Adipose tissue (tissue), 3 donors: ENCODE results near the gene HNMT. TPM values are rescaled to one million over a fixed set of nuclear protein-coding genes. Genes with fewer than 3 reads are reported as not detected.

Source experiments
- H3K27ac ChIP-seq: one replicate; pipeline ENCODE4 v1.5.1; 2013; ENCODE audit warnings: low read depth, low read length
- WGBS, 3 donors: extraction: QIAGEN DNeasy Blood & Tissue Kit; methylation state at CpG; one replicate each; pipeline ENCODE4 v1.1.7; 2013; 5-methylcytosine and 5-hydroxymethylcytosine counted together
- polyA plus RNA-seq, 3 donors: library from polyadenylated mRNA; stranded (reverse); fragments of 200-250 nt; gene quantifications; one replicate each; pipeline ENCODE4 v1.2.3, GENCODE V29; 2013
- donor health status: healthy with polysubstance abuse.
- donor health status: Bipolar disorder and iron deficiency.
- donor health status: healthy.

Gene HNMT
- polyA plus RNA-seq, 3 donors = 19.2 to 104 (median 79.5) TPM

- H3K27ac ChIP-seq = no peak overlapping the region
- WGBS, 3 donors = 97 to 99% (median 99%) methylated on average over 2 of the region's 2 CpGs
Observed at GRCh38 chr2:137943678-137944347, 20.5 kb upstream of the HNMT start.

DNA sequence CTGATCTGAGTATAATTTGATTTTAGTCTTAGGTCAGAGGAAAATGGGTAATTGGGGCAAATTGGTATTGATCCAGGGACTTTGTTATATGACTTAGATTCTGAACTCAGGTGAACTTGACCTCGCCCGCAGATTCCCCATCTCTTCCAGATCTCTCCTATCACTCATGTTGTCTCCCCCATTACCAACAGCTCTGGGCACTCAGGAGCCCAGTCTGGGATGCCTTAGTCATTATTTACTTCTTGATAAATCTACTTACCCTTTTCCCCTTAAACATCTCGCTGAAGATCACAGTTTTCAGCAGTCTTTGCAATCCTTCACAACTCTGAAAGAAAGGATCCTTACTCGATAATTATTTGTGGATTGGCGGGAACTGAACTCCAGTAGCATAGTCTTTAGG, 19.6 kb upstream of the HNMT start:
- 69 to 87% (median 85%) methylated on average over 5 of the region's 5 CpGs for WGBS, 3 donors
- H3K27ac ChIP-seq = no peak overlapping the region

DNA sequence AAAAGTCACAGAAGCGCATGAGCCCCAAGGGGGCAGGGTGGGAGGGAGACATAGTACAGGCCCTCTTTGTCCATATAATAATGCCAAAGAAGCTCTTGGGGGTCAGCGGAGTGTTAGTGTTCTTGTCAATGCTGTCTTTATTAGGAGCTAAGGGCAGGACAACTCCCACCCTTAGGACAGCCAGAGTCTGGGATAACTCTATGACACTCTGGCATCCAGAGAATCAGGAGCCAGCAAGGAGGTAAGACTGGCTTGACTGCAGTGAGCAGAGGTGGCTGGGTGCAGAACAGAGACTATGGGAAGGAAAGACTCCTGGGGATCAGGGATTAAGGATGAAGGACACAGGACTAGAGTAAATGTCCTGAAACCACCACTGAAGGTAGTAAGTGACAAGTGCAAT, 19.0 kb upstream of the HNMT start:
- H3K27ac ChIP-seq = no peak overlapping the region
- 45 to 94% (median 88%) methylated on average over 2 of the region's 2 CpGs for WGBS, 3 donors

DNA sequence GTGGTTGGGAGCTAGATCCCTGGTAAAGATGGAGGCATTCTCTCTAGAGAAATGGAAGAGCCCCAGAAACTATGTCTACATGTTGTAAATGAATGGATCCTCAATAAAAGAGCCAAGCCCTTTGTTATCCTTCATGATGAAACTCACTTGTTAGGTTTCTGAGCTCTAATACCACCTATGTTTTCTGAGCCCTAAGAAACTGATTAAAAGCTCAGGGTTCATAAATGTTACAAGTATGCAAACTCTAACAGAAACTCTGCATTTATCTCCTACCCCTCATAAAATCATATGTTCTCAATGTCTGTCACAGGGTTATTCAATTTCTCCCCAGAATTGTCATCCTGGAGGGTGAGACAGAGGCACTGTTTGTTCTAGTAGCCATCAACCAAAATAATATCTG, 18.0 kb upstream of the HNMT start:
- no peak overlapping the region for H3K27ac ChIP-seq

- WGBS, 3 donors = 79 to 83% (median 83%) methylated on average over 3 of the region's 3 CpGs
- no peak overlapping the region for H3K27ac ChIP-seq
Observed at GRCh38 chr2:137947032-137947727, 17.1 kb upstream of the HNMT start.

DNA sequence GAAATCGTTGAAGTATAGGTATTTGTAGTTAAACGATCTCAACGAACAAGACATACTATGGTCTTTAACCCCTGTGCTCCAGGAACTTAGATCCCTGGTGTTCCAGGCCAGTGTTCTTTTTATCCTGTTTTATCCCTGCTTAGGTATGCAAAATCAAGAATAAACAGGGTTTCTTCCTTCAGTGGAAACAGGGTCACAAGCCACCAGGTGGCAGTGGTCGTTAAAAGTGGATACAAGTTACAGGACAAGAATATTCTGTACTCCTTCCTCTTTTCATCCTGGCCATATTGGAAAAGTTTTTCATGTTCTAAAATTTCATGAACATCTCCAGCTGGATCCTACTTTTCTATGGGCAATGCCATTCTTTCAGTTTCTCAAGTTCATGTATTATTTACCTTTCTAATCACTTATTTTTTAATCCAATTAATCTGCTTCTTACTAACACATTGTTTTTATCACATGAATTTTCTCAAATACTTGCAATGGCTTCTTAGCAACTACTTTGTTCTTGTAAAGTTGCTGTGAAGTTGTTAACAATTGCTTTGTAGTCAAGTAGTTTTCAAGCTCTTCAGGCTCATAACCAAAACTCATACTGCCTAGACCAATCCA, 16.4 kb upstream of the HNMT start:
- no peak overlapping the region for H3K27ac ChIP-seq
- 22 to 41% (median 41%) methylated on average over 4 of the region's 4 CpGs for WGBS, 3 donors

- no peak overlapping the region for H3K27ac ChIP-seq
- WGBS, 3 donors = 77 to 82% (median 81%) methylated on average over 7 of the region's 7 CpGs
Observed at GRCh38 chr2:137948894-137949293, 15.4 kb upstream of the HNMT start.

DNA sequence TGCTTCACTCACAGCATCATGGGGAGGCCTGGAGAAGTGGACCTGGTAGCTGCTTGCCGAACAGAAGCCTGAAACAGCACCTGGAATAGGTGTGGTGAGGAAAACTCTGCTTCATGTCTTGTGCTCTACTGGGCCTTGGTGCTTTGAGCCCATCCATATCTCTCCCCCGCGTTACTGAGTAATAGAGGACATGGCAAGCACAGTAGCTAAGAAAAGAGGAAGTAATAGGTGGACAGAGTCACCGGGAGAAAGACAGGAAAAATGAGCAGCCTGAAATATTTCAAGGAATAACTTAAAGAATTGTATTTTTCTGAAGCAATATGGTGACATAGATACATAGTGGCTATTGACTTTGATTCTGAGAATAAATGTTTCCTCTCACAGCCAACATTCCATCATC, 14.0 kb upstream of the HNMT start:
- WGBS, 3 donors = 71 to 86% (median 74%) methylated on average over 4 of the region's 4 CpGs
- no peak overlapping the region for H3K27ac ChIP-seq

DNA sequence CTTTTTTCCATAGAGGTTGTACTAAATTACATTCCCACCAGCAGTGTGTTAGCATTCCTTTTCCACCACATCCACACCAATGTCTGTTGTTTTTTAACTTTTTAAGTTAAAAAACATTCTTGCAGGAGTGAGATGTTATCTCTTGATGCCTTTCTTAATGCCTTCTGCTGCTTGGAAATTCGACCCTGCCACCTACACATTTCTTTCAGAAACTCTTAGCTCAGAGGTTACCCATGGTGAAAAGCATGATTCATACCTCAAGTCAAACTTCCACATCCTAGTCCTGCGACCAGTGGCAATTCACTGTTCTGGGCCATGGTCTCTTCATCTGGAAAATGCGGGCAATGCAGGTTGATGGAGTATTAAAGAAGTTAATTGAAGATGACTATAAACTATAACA, 12.7 kb upstream of the HNMT start:
- 79 to 86% (median 84%) methylated on average over 3 of the region's 3 CpGs for WGBS, 3 donors

GRCh38 chr2:137952586-137953129, 11.6 kb upstream of the HNMT start:
- H3K27ac ChIP-seq = no peak overlapping the region
- 32 to 98% (median 85%) methylated on average over 9 of the region's 9 CpGs for WGBS, 3 donors

More for the DNA sequence above, 12.7 kb upstream of the HNMT start:
- H3K27ac ChIP-seq = no peak overlapping the region

GRCh38 chr2:137955536-137955935, 8.7 kb upstream of the HNMT start:
- WGBS, 3 donors = 89 to 97% (median 93%) methylated on average over 2 of the region's 2 CpGs

DNA sequence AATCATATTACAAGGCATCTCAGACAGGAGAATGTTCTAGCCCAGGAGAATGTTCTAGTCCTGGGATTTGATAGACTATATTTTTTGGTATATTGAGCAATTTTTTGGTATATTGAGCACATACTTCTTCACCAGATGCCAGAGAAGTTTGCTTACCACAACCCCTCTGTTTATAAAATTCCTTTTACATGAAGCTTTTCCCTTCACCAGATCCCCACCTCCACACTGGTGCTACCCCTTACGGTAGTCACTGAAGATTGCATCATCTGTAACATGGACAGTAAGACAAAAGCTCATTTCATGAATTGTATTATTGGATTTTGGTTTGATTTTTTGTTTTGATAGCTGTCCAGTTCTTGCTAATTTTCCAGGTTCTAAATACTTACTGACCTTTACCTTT, 7.2 kb upstream of the HNMT start:
- 61 to 81% (median 63%) methylated on average over 1 of the region's 1 CpG for WGBS, 3 donors
- no peak overlapping the region for H3K27ac ChIP-seq

More at GRCh38 chr2:137955536-137955935, 8.7 kb upstream of the HNMT start:
- H3K27ac ChIP-seq = no peak overlapping the region

DNA sequence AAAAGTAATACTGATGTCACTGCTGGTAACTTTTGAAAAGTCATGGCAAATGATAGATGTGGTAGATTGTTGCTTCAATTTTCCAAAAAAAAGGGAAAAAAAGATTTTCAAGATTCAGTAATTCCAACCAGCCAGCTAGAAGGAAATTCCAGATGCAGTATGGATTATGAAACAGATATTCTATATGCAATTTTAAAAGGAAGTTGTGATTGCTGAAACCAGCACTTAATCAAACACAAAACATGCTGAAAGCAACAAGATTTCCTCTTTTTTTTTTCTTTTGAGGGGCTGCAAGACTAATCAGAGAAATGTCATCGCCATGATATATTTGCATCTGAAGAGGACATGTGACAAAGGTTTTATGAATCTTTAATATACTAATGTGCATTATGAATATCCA, 5.1 kb upstream of the HNMT start:
- WGBS, 3 donors = 57 to 97% (median 60%) methylated on average over 1 of the region's 1 CpG
- no peak overlapping the region for H3K27ac ChIP-seq

GRCh38 chr2:137960223-137960622, 4.0 kb upstream of the HNMT start:
- no peak overlapping the region for H3K27ac ChIP-seq
- 75 to 93% (median 80%) methylated on average over 4 of the region's 4 CpGs for WGBS, 3 donors

DNA sequence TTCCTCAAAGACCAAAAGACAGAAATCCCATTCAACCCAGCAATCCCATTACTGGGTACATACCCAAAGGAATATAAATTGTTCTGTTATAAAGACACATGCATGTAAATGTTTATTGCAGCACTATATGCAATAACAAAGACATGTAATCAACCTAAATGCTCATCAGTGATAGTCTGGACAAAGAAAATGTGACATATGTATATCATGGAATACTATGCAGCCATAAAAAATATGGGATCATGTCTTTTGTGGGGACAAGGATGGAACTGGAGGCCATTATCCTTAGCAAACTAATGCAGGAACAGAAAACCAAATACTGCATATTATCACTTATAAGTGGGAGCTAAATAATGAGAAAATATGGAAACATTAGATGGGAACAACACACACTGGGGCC, 2.7 kb upstream of the HNMT start:
- H3K27ac ChIP-seq = no peak overlapping the region

DNA sequence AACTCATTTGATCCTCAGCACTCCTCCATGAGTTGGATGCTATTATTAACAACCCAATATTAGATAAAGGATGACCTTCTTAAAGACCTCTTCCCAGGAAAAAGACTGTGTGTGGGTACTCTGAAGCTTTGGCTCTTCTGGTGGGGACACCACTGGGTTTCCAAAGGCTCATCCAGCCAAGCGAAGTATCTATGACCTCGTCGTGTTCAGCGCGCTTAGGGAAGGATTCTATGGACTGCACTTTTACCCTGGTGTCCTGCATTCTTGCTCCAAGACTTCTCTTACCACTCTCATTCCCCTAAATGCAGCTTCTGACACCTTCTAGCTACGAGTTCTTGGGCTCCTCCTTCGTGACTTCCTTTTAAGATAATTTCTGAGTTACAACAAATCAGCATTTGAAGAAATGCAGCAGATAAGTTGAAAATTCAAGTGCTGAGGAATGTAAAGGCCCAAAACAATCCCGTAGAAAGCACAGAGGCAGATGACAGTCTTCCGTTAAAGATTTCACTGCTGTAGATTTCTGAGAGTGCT, 673 bp upstream of the HNMT start:
- no peak overlapping the region for H3K27ac ChIP-seq
- 54 to 60% (median 59%) methylated on average over 9 of the region's 9 CpGs for WGBS, 3 donors

- WGBS, 3 donors = 11 to 49% (median 28%) methylated on average over 3 of the region's 3 CpGs
- H3K27ac ChIP-seq = no peak overlapping the region
Observed at GRCh38 chr2:137964859-137965459, 686 bp downstream of the HNMT start.

DNA sequence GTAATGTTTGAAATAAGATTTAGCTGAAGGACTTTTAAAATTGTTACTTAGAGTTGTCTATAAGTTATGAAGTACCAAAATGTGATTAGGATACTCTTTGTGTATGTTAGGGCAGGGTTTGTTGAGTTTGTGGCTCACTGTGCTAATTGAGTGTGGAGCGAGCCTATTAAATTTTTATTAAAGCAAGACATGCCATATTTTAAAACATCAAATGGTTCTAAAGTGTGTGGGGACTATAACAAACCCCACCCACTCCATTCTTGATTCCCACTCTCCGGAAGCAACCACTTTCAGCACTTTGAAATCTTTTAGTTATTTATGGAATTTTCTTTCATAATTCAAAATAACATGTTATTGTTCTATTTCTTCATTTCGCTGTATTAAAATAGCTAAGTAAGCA, 1.8 kb downstream of the HNMT start:
- no peak overlapping the region for H3K27ac ChIP-seq
- 66 to 75% (median 72%) methylated on average over 3 of the region's 3 CpGs for WGBS, 3 donors

- no peak overlapping the region for H3K27ac ChIP-seq
- WGBS, 3 donors = 93 to 94% (median 93%) methylated on average over 7 of the region's 7 CpGs
Observed at GRCh38 chr2:137967042-137967441, 2.8 kb downstream of the HNMT start.
